Neural crest cell (in vitro differentiated cells): ENCODE data around the gene OR10R2. TPM values are rescaled to one million over a fixed set of nuclear protein-coding genes. Genes with fewer than 3 reads are reported as not detected.

Experiments used
- DNase-seq: peaks from one replicate; pipeline ENCODE4 v3.0.0; 2021; ENCODE audit warnings: low read depth, mixed read lengths, low spot score
- H3K27ac Mint-ChIP-seq: one replicate; pipeline ENCODE4 v1.8.0; 2021; ENCODE audit warnings: mild to moderate bottlenecking, mixed read lengths; ENCODE audit not compliant: unreplicated experiment
- H3K27me3 Mint-ChIP-seq: 2 replicates; pipeline ENCODE4 v1.8.0; 2021; ENCODE audit warnings: low read depth, mild to moderate bottlenecking, mixed read lengths
- H3K36me3 Mint-ChIP-seq: 2 replicates; pipeline ENCODE4 v1.8.0; 2021; ENCODE audit warnings: low read depth, mild to moderate bottlenecking, mixed read lengths
- H3K4me1 Mint-ChIP-seq: 2 replicates; pipeline ENCODE4 v1.8.0; 2021; ENCODE audit warnings: mixed read lengths
- H3K4me3 Mint-ChIP-seq: one replicate; pipeline ENCODE4 v1.8.0; 2021; ENCODE audit warnings: mild to moderate bottlenecking, mixed read lengths
- H3K9me3 Mint-ChIP-seq: 2 replicates; pipeline ENCODE4 v1.8.0; 2021; ENCODE audit warnings: mixed read lengths
- total RNA-seq: library from RNA; stranded (reverse); gene quantifications from 2 replicates; pipeline ENCODE4 v1.2.1, GENCODE V29; 2021
- TF ChIP-seq, protein P1 (sequence below): fragments of 200-600 bp; sonication (generic); conservative IDR thresholded peaks from 2 replicates; pipeline ENCODE4 v1.5.0; 2021; ENCODE audit warnings: antibody characterized with exemption, mild to moderate bottlenecking

OR10R2 gene
- total RNA-seq, 1 donor from 2014 or later, result not detected

- H3K4me1 Mint-ChIP-seq, result no peaks in the 10 kb centered on the region
- H3K27me3 Mint-ChIP-seq, result peaks cover 26% of the 10 kb centered on the region
- H3K27ac Mint-ChIP-seq, result no peak overlapping the region
- no peaks in the 10 kb centered on the region for H3K36me3 Mint-ChIP-seq
- TF ChIP-seq, protein P1, sequence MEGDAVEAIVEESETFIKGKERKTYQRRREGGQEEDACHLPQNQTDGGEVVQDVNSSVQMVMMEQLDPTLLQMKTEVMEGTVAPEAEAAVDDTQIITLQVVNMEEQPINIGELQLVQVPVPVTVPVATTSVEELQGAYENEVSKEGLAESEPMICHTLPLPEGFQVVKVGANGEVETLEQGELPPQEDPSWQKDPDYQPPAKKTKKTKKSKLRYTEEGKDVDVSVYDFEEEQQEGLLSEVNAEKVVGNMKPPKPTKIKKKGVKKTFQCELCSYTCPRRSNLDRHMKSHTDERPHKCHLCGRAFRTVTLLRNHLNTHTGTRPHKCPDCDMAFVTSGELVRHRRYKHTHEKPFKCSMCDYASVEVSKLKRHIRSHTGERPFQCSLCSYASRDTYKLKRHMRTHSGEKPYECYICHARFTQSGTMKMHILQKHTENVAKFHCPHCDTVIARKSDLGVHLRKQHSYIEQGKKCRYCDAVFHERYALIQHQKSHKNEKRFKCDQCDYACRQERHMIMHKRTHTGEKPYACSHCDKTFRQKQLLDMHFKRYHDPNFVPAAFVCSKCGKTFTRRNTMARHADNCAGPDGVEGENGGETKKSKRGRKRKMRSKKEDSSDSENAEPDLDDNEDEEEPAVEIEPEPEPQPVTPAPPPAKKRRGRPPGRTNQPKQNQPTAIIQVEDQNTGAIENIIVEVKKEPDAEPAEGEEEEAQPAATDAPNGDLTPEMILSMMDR, result no peak
- no peaks in the 10 kb centered on the region for H3K9me3 Mint-ChIP-seq
- DNase-seq, result no peak
- H3K4me3 Mint-ChIP-seq, result no peak overlapping the region
These were observed 37.6 kb downstream of the OR10R2 start for GRCh38 chr1:158509471-158510156.

DNA sequence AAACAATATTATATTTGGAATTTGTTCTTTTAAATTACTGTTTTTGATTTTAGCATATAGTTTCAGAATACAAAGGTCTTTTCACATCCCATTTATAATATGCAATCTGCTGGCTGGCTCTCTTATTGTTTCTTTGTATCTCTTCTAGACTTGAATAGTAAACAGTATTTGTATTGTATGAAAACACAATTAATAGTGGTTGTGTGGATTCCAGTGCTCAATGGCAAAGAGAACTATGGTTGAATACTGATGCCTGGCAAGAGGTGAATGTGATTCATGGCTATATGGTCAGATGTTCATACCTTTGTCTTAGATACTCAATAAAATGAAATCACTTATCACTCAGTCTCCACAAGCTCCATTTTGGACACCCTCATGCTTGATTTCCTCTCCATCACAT lies 44.9 kb downstream of the OR10R2 start:
- Mint-ChIP-seq H3K4me3 (no peak overlapping the region), H3K4me1 (no peaks in the 10 kb centered on the region), H3K36me3 (no peaks in the 10 kb centered on the region), H3K9me3 (no peaks in the 10 kb centered on the region), H3K27me3 (peaks cover 17% of the 10 kb centered on the region), H3K27ac (no peak overlapping the region)
- DNase-seq, result no peak
- TF ChIP-seq, protein P1, result no peak

- H3K27ac Mint-ChIP-seq, result no peak overlapping the region
- H3K27me3 Mint-ChIP-seq, result peaks cover 15% of the 10 kb centered on the region
- peaks cover 8% of the 10 kb centered on the region for H3K9me3 Mint-ChIP-seq
- no peaks in the 10 kb centered on the region for H3K4me1 Mint-ChIP-seq
- TF ChIP-seq, protein P1, result no peak
- no peak for DNase-seq
- peaks cover 3% of the 10 kb centered on the region for H3K36me3 Mint-ChIP-seq
- H3K4me3 Mint-ChIP-seq, result no peak overlapping the region
These were observed 48.0 kb downstream of the OR10R2 start for GRCh38 chr1:158520021-158520420.

- Mint-ChIP-seq H3K27me3 (peaks cover 11% of the 10 kb centered on the region), H3K4me3 (no peak overlapping the region), H3K4me1 (no peaks in the 10 kb centered on the region), H3K27ac (no peak overlapping the region), H3K9me3 (peaks cover 11% of the 10 kb centered on the region), H3K36me3 (peaks cover 3% of the 10 kb centered on the region)
- no peak for DNase-seq
- TF ChIP-seq, protein P1, result no peak
These were observed 49.1 kb downstream of the OR10R2 start for GRCh38 chr1:158520955-158521665.

DNA sequence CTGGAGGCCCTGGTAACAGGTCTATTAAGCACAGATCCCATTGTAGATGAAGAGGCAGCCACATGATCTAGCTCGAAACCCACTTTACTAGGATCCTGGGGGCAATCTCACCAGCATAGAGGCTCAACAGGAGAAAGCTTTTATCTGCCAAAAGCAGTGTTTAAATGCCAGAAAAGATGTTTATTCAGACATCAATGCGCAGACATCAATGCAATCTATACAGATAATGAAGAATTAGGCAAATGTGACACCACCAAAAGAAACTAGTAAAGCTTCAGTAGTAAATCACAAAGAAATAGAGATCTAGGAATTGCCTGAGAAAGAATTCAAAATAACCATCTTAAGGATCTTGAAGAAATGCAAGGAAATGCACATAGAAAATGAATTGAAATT lies 49.6 kb downstream of the OR10R2 start:
- no peak overlapping the region for H3K27ac Mint-ChIP-seq
- no peak overlapping the region for H3K4me3 Mint-ChIP-seq
- no peaks in the 10 kb centered on the region for H3K4me1 Mint-ChIP-seq
- peaks cover 3% of the 10 kb centered on the region for H3K36me3 Mint-ChIP-seq
- TF ChIP-seq, protein P1, result no peak
- no peak for DNase-seq
- H3K9me3 Mint-ChIP-seq, result peaks cover 13% of the 10 kb centered on the region
- peaks cover 12% of the 10 kb centered on the region for H3K27me3 Mint-ChIP-seq
